Sigmoid colon (tissue), 7 donors: ENCODE results near the gene COMMD10. TPM values are rescaled to one million over a fixed set of nuclear protein-coding genes. Genes with fewer than 3 reads are reported as not detected.

ENCODE experiments used
- DNase-seq: peaks from one replicate; pipeline ENCODE4 v3.0.0-alpha.2; 2019
- H3K27ac ChIP-seq, 4 donors: fragments of 200-600 bp; sonication (generic); one replicate each; pipeline ENCODE4 v1.5.1; 2016 to 2019; ENCODE audit warnings: mild to moderate bottlenecking in 1 of 4
- H3K27me3 ChIP-seq, 3 donors: fragments of 200-600 bp; sonication (generic); one replicate each; pipeline ENCODE4 v1.5.1; 2019; ENCODE audit warnings: mild to moderate bottlenecking in 1 of 3
- H3K36me3 ChIP-seq, 4 donors: fragments of 200-600 bp; sonication (generic); one replicate each; pipeline ENCODE4 v1.5.1; 2016 to 2019
- H3K4me1 ChIP-seq, 4 donors: fragments of 200-600 bp; sonication (generic); one replicate each; pipeline ENCODE4 v1.5.1; 2017 to 2019
- H3K4me3 ChIP-seq, 4 donors: fragments of 200-600 bp; sonication (generic); one replicate each; pipeline ENCODE4 v1.5.1; 2017 to 2019; ENCODE audit warnings: mild to moderate bottlenecking in 2 of 4, moderate library complexity in 1 of 4
- H3K9me3 ChIP-seq, 4 donors: fragments of 200-600 bp in 3 of 4; sonication (generic) in 3 of 4; one replicate each; pipeline versions ENCODE4 v1.5.1 to v1.6.1; 2013 to 2019
- EP300 ChIP-seq, 4 donors: sonication (generic); formaldehyde crosslinking; IDR thresholded peaks; one replicate each; pipeline ENCODE4 v1.6.1; 2017; ENCODE audit warnings: antibody characterized with exemption in 4 of 4
- POLR2A ChIP-seq, 2 donors: fragments of 450-650 bp; IDR thresholded peaks; one replicate each; pipeline ENCODE4 v1.6.1; 2016; ENCODE audit warnings: antibody characterized with exemption in 2 of 2, mild to moderate bottlenecking in 2 of 2, moderate library complexity in 2 of 2
- POLR2AphosphoS5 ChIP-seq, 4 donors: sonication (generic); formaldehyde crosslinking; IDR thresholded peaks; one replicate each; pipeline ENCODE4 v1.6.1; 2017; ENCODE audit warnings: antibody characterized with exemption in 4 of 4
- WGBS, 2 donors: extraction: QIAGEN DNeasy Blood & Tissue Kit; methylation state at CpG; one replicate each; pipeline ENCODE4 v1.1.7; 2013; 5-methylcytosine and 5-hydroxymethylcytosine counted together
- intact Hi-C: fragments of 100-400 bp; cut with DNase I; formaldehyde crosslinking; loops from one replicate; pipeline ENCODE4 v1.15.1; 2023
- polyA plus RNA-seq, 3 donors: library from polyadenylated mRNA; stranded (reverse); fragments of 200-250 nt; gene quantifications; one replicate each; pipeline ENCODE4 v1.2.3, GENCODE V29; 2013
- total RNA-seq, 4 donors: library from RNA; depleted of rRNA; stranded (reverse); fragments of >200 nt; gene quantifications; one replicate each; pipeline ENCODE4 v1.1.0, GENCODE V29; 2016
- TF ChIP-seq, protein P1 (sequence below), 4 experiments: fragments of 450-650 bp in 3 of 4; fragments of 200-600 bp in 1 of 4; IDR thresholded peaks; one replicate each; pipeline ENCODE4 v1.5.1; 2016 to 2019; ENCODE audit warnings: antibody characterized with exemption in 4 of 4, mild to moderate bottlenecking in 3 of 4, moderate library complexity in 2 of 4
- donor health status: healthy with polysubstance abuse.
- donor health status: Bipolar disorder and iron deficiency.
- donor health status: healthy.

Gene COMMD10
- total and polyA plus RNA-seq, 7 donors = 17.8 to 47.7 (median 28.7) TPM

- H3K27ac ChIP-seq = no peak overlapping the region
- no peak for TF ChIP-seq POLR2A (IDR thresholded peaks at IDR 0.05)
- TF ChIP-seq POLR2AphosphoS5 (IDR thresholded peaks at IDR 0.05) = no peak
- TF ChIP-seq, protein P1, sequence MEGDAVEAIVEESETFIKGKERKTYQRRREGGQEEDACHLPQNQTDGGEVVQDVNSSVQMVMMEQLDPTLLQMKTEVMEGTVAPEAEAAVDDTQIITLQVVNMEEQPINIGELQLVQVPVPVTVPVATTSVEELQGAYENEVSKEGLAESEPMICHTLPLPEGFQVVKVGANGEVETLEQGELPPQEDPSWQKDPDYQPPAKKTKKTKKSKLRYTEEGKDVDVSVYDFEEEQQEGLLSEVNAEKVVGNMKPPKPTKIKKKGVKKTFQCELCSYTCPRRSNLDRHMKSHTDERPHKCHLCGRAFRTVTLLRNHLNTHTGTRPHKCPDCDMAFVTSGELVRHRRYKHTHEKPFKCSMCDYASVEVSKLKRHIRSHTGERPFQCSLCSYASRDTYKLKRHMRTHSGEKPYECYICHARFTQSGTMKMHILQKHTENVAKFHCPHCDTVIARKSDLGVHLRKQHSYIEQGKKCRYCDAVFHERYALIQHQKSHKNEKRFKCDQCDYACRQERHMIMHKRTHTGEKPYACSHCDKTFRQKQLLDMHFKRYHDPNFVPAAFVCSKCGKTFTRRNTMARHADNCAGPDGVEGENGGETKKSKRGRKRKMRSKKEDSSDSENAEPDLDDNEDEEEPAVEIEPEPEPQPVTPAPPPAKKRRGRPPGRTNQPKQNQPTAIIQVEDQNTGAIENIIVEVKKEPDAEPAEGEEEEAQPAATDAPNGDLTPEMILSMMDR (IDR thresholded peaks at IDR 0.05) = no peak
- TF ChIP-seq EP300 (IDR thresholded peaks at IDR 0.05) = no peak
- intact Hi-C loops = no loop called here
- no peak for DNase-seq
- H3K27me3 ChIP-seq = no peaks in the 10 kb centered on the region
- H3K4me3 ChIP-seq = no peak overlapping the region
- H3K4me1 ChIP-seq = peaks cover 0 to 2% (median 0%) of the 10 kb centered on the region in 4 donors
- H3K9me3 ChIP-seq = no peaks in the 10 kb centered on the region
- H3K36me3 ChIP-seq = no peaks in the 10 kb centered on the region
- 86 to 93% methylated on average over 5 to 8 of the region's 8 CpGs for WGBS, 2 donors
Observed at GRCh38 chr5:116157902-116158301, 73.1 kb downstream of the COMMD10 start.

- no peak for TF ChIP-seq POLR2AphosphoS5 (IDR thresholded peaks at IDR 0.05)
- TF ChIP-seq POLR2A (IDR thresholded peaks at IDR 0.05) = no peak
- TF ChIP-seq, protein P1 (IDR thresholded peaks at IDR 0.05) = no peak
- no peak for TF ChIP-seq EP300 (IDR thresholded peaks at IDR 0.05)
- no peak for DNase-seq
Observed at GRCh38 chr5:116159006-116159405, 74.2 kb downstream of the COMMD10 start.

GRCh38 chr5:116174111-116174510 lies 89.3 kb downstream of the COMMD10 start:
- Histone ChIP-seq H3K4me1 (peaks cover 0 to 7% (median 0%) of the 10 kb centered on the region in 4 donors), H3K4me3 (no peak overlapping the region), H3K9me3 (no peaks in the 10 kb centered on the region), H3K27me3 (no peaks in the 10 kb centered on the region), H3K27ac (no peak overlapping the region), H3K36me3 (no peaks in the 10 kb centered on the region)
- TF ChIP-seq EP300 (IDR thresholded peaks at IDR 0.05) (no peak), POLR2AphosphoS5 (IDR thresholded peaks at IDR 0.05) (no peak), POLR2A (IDR thresholded peaks at IDR 0.05) (no peak)
- TF ChIP-seq, protein P1 (IDR thresholded peaks at IDR 0.05) = no peak
- no peak for DNase-seq
- WGBS, 2 donors = 98 to 100% methylated on average over 1 of the region's 1 CpG
- intact Hi-C loops = no loop called here

More at GRCh38 chr5:116159006-116159405, 74.2 kb downstream of the COMMD10 start:
- Histone ChIP-seq H3K9me3 (no peaks in the 10 kb centered on the region), H3K4me3 (no peak overlapping the region), H3K27ac (no peak overlapping the region), H3K27me3 (no peaks in the 10 kb centered on the region), H3K4me1 (peaks cover 0 to under 1% (median 0%) of the 10 kb centered on the region in 4 donors), H3K36me3 (no peaks in the 10 kb centered on the region)
- intact Hi-C loops = no loop called here

GRCh38 chr5:116176121-116176520 lies 91.3 kb downstream of the COMMD10 start:
- Histone ChIP-seq H3K36me3 (no peaks in the 10 kb centered on the region), H3K4me1 (peaks cover 0 to 7% (median 0%) of the 10 kb centered on the region in 4 donors), H3K27me3 (no peaks in the 10 kb centered on the region), H3K9me3 (no peaks in the 10 kb centered on the region), H3K27ac (no peak overlapping the region), H3K4me3 (no peak overlapping the region)
- intact Hi-C loops = no loop called here
- WGBS, 2 donors = 75 to 83% methylated on average over 6 of the region's 6 CpGs
- no peak for DNase-seq
- TF ChIP-seq EP300 (IDR thresholded peaks at IDR 0.05) (no peak), POLR2AphosphoS5 (IDR thresholded peaks at IDR 0.05) (no peak), POLR2A (IDR thresholded peaks at IDR 0.05) (no peak)
- TF ChIP-seq, protein P1 (IDR thresholded peaks at IDR 0.05) = no peak

DNA sequence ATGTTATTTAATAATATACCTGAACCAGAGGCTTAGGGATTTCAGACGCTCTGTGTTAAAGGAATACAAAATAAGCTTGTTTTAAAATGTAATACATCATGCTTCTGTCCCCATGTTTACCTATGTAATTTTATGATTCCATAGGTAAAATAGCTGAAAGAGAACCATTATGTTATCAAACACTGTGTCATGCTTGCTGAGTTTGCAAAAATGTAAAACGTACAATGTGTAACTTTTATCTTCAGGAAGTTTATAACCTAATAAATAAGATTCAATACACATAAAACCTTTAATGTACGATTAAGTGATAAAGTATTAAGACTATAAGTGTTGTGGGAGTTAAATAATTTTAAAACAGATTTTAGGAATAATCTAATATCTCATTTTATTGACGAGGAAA lies 94.1 kb downstream of the COMMD10 start:
- intact Hi-C loops = no loop called here
- no peaks in the 10 kb centered on the region for H3K9me3 ChIP-seq
- no peaks in the 10 kb centered on the region for H3K36me3 ChIP-seq
- no peak overlapping the region for H3K27ac ChIP-seq
- H3K4me3 ChIP-seq = no peak overlapping the region
- WGBS, 2 donors = 43 to 69% methylated on average over 4 of the region's 4 CpGs
- no peak for DNase-seq
- TF ChIP-seq EP300 (IDR thresholded peaks at IDR 0.05) (no peak), POLR2AphosphoS5 (IDR thresholded peaks at IDR 0.05) (no peak), POLR2A (IDR thresholded peaks at IDR 0.05) (no peak)
- TF ChIP-seq, protein P1 (IDR thresholded peaks at IDR 0.05) = no peak
- H3K27me3 ChIP-seq = no peaks in the 10 kb centered on the region
- H3K4me1 ChIP-seq = no peaks in the 10 kb centered on the region
